ENCODE measurements around the gene CILP.
"Not testable (repeated sequence)": the region's sequence is repeated elsewhere in the genome, so short reads cannot be mapped to it uniquely, and the experiment has no call there.

CILP gene

DNA sequence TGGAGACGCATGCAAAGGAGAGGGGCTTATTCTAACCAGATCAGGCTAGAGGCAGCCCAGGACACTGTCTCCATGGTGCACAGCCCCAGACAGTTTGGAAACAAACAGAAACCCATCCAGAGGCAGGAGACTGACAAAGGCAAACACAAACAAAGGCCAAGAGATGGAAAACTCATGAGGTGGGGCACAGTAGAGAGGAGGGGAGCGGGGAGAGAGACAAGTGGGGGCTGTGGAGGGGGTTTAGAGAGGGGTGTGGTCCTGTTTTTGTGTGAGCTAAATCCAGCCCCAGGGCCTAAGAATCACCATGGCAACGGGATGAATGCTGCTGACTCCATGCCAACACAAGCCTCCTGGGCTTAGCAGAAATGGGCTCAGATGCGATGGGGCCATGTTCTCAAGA, 43.1 kb upstream of the CILP start:
- TF ChIP-seq CTCF (IDR thresholded peaks at IDR 0.05; ENCODE audit: low read depth, low read length), result no peak
- DNase-seq (ENCODE audit: extremely low read depth, low read depth), result no peak

DNA sequence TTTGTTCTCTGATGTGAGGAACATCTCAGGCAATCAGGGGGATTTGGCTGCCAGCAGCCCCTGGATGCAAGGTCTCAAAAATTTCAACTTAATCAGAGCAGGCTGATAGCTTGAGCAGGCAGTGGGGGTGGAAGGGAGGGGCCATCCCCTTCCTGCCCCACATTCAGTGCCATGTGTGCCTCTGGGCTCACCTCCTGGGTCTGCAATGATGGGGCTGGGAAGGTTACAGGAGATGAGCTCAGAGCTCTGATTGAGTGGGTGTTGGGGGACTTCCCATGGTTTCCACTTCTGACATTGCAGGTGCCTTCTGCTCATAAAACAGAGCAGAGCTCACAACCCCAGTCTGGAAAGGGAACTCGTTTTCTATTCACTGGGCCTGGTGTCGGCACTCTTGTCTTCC, 38.4 kb upstream of the CILP start:
- DNase-seq (ENCODE audit: extremely low read depth, low read depth), result no peak
- TF ChIP-seq CTCF (IDR thresholded peaks at IDR 0.05; ENCODE audit: low read depth, low read length), result no peak

DNA sequence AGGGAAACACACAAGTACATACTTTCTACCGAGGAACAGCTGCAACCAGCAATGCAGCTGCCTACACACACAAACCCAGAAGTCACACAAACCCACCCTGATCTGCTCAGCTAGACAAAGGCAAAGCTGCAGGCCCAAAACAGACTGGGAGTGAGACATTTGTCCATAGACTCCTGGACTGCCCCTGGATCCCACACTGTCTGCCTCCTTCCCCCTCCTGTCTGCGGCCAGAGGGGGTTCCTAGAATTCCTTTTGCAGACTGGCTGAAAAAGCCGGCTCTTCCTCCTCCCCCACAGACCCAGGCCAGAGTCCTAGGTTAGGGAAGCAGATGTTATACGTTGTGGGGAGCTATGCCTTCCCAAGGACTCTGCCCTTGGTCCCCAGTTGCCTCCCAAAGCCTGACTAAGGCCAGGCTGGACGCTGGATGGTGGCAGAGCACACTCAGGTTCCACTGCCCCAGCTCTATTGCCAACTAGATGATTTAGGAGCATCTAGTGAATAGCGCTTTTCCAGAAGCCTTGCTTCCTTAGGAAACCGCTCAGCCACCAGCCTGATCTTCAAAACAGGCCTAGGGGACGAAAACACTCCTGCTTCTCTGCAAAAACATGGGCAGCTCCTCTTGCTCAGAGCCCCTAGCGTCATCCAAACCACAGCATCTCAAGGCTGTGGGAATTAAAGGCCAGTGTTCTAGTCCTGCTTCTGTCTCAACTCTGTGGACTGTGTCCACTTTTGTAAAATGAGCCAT, 37.4 kb upstream of the CILP start:
- DNase-seq (ENCODE audit: extremely low read depth, low read depth), result no peak
- no peak for TF ChIP-seq CTCF (IDR thresholded peaks at IDR 0.05; ENCODE audit: low read depth, low read length)

GRCh38 chr15:65246939-65247338, 35.7 kb upstream of the CILP start:
- TF ChIP-seq CTCF (IDR thresholded peaks at IDR 0.05; ENCODE audit: low read depth, low read length), result no peak
- DNase-seq (ENCODE audit: extremely low read depth, low read depth), result no peak

DNA sequence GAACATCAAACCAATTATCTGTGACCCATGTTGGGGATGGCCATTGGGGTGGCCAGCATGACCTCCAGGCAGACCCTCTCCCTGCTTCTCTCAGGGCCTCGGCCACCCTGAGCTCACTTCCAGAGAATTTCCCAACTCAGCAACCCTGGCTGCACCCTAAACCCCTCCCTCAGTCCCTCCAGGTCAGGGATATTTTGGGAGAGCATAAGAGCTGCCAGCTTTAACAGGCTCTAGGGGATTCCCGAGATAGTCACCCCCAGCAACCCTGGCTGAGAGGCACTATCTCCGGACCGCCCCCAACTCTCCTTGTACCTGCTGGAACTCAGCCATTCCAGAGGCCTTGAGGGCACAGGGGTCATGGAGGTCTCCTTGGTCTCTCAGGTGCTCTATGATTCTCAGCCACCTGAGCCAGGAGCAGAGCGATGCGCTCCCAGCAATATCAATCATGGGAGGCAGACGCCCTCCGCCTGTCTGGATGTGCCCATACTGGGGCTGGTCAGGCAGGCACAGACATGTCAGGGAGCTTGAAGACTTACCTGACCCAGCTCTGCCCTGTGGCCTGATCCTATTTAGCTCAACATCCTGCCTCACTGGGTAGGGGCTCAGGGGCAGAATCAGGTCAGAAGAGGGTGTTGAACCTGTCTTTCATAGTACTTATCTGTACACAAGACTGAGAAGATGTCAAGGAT, 34.9 kb upstream of the CILP start:
- TF ChIP-seq CTCF (IDR thresholded peaks at IDR 0.05; ENCODE audit: low read depth, low read length), result no peak
- no peak for DNase-seq (ENCODE audit: extremely low read depth, low read depth)

DNA sequence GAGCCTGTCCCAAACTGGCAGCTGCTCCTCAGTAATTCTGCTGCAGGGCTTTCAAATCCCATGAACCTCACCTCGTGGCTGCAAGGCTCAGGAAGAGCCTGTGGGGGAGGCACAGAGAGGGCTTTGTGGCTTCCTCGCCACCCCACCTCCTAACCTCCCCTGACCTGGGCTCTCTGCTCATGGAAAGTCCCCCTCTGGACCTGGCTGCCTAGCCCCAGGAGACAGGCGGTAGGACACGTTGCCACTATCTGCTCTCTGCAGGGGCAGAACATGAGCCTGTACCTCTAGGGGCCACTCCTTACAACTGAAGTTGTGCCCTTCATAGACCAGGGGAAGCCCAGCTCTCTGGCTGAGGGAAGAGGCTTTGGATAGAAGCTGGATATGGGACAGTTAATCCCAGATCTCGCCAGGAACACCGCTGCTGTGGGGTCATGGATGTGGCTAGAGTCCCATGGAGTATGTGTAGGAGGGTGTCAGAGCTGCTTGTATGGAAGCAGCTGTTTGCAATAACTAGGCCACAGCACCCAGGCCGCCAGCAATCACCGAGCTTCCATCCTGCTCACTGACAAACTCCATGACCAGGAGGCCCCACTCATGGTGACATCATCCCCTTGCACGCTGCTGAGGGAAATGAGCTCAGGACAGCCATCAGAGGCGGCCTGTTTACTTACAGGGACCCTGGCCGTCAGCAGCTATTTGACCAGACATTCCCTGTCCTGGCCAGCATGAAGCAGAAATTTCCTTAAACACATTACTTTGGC, 34.0 kb upstream of the CILP start:
- no peak for TF ChIP-seq CTCF (IDR thresholded peaks at IDR 0.05; ENCODE audit: low read depth, low read length)

DNA sequence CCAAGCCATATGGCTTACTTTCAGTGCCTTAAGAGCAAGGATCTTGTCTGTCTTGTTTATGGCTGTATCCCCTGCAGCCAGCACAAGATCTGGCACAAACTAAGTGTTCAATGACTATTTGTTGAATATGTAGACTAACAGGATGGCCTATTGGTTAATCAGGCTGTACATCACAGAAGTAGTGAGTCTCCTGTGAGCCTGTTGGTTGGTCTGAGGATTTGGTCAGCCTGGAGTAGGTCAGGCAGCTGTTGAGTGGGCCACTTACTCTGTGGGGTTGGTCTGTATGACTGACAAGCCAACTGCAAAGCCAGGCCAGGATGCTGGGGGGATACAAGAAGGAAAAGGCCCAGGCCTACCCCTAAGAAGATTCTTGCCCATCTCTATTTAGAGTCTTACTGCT, 33.4 kb upstream of the CILP start:
- no peak for DNase-seq (ENCODE audit: extremely low read depth, low read depth)
- TF ChIP-seq CTCF (IDR thresholded peaks at IDR 0.05; ENCODE audit: low read depth, low read length), result no peak

More for the DNA sequence above, 34.0 kb upstream of the CILP start:
- no peak for DNase-seq (ENCODE audit: extremely low read depth, low read depth)

- DNase-seq (ENCODE audit: extremely low read depth, low read depth), result not testable (repeated sequence)
Observed at GRCh38 chr15:65236443-65236842, 25.2 kb upstream of the CILP start.

All from AG09319 (cell line).